OCI-LY1 (cell line): ENCODE data around the gene ICAM4.
"Not testable (repeated sequence)": the region's sequence is repeated elsewhere in the genome, so short reads cannot be mapped to it uniquely, and the experiment has no call there.

Experiments
- H2AFZ ChIP-seq: fragments of 200-600 bp; sonication (generic), shearing (Covaris generic); 2 replicates; pipeline ENCODE4 v1.6.0; 2014; ENCODE audit warnings: antibody characterized with exemption, mild to moderate bottlenecking, low read length
- H3F3A ChIP-seq: fragments of 200-600 bp; sonication (generic), shearing (Covaris generic); 2 replicates; pipeline ENCODE4 v1.6.0; 2014; ENCODE audit warnings: mild to moderate bottlenecking, antibody characterized with exemption, low read length, moderate library complexity; ENCODE audit not compliant: insufficient read depth
- H3K27ac ChIP-seq: fragments of 200-600 bp; sonication (generic); 2 replicates; pipeline ENCODE4 v1.5.1; 2014; ENCODE audit warnings: low read length, mixed run types, mild to moderate bottlenecking, low read depth; ENCODE audit not compliant: poor library complexity, severe bottlenecking
- H3K27me3 ChIP-seq: fragments of 200-600 bp; sonication (generic); 2 replicates; pipeline ENCODE4 v1.6.0; 2014; ENCODE audit warnings: antibody characterized with exemption, mild to moderate bottlenecking, low read length, moderate library complexity; ENCODE audit not compliant: insufficient read depth
- H3K36me3 ChIP-seq: fragments of 200-600 bp; sonication (generic); 2 replicates; pipeline ENCODE4 v1.6.1; 2014; ENCODE audit warnings: mild to moderate bottlenecking, antibody characterized with exemption, low read length, moderate library complexity, mixed read lengths; ENCODE audit not compliant: insufficient read depth
- H3K4me1 ChIP-seq: fragments of 200-600 bp; sonication (generic); 2 replicates; pipeline ENCODE4 v1.5.1; 2014; ENCODE audit warnings: mild to moderate bottlenecking, low read length, moderate library complexity; ENCODE audit not compliant: insufficient read depth, severe bottlenecking
- H3K4me2 ChIP-seq: fragments of 200-600 bp; sonication (generic), shearing (Covaris generic); 2 replicates; pipeline ENCODE4 v1.6.1; 2014; ENCODE audit warnings: low read length
- H3K4me3 ChIP-seq: fragments of 200-600 bp; sonication (generic); 2 replicates; pipeline ENCODE4 v1.5.1; 2014; ENCODE audit warnings: low read length, low read depth, mild to moderate bottlenecking, mixed read lengths; ENCODE audit not compliant: poor library complexity, severe bottlenecking
- H3K79me2 ChIP-seq: fragments of 200-600 bp; shearing (Covaris generic); 2 replicates; pipeline ENCODE4 v1.6.1; 2016; ENCODE audit warnings: mixed run types, low read length, mixed read lengths; ENCODE audit not compliant: insufficient read depth
- H3K9ac ChIP-seq: fragments of 200-600 bp; sonication (generic), shearing (Covaris generic); 2 replicates; pipeline ENCODE4 v1.6.1; 2014; ENCODE audit warnings: mild to moderate bottlenecking, low read length, mixed read lengths
- H3K9me2 ChIP-seq: fragments of 200-600 bp; sonication (generic), shearing (Covaris generic); 2 replicates; pipeline ENCODE4 v1.6.1; 2014; ENCODE audit warnings: low read depth, mild to moderate bottlenecking, low read length, mixed read lengths
- H3K9me3 ChIP-seq: fragments of 200-600 bp; shearing (Covaris generic); 2 replicates; pipeline ENCODE4 v1.6.1; 2014; ENCODE audit warnings: low read length, mixed read lengths
- H4K20me1 ChIP-seq: fragments of 200-600 bp; sonication (generic), shearing (Covaris generic); 2 replicates; pipeline ENCODE4 v1.6.0; 2016; ENCODE audit warnings: mild to moderate bottlenecking, low read length; ENCODE audit not compliant: insufficient read depth
- CTCF ChIP-seq: fragments of 200-600 bp; sonication (generic), shearing (Covaris generic); IDR thresholded peaks from 2 replicates; pipeline ENCODE4 v1.5.1; 2017; ENCODE audit warnings: mild to moderate bottlenecking, antibody characterized with exemption, low read length, moderate library complexity, mixed read lengths
- EZH2 ChIP-seq: fragments of 200-600 bp; sonication (generic), shearing (Covaris generic); IDR thresholded peaks from 2 replicates; pipeline ENCODE4 v1.8.0; 2017; ENCODE audit warnings: borderline replicate concordance, mixed run types, mild to moderate bottlenecking, antibody characterized with exemption, low read length, moderate library complexity, mixed read lengths

ICAM4 gene

GRCh38 chr19:10278935-10279334 lies 7.8 kb upstream of the ICAM4 start:
- Histone ChIP-seq H3K9me3 (no peaks in the 10 kb centered on the region), H3K4me1 (no peaks in the 10 kb centered on the region), H2AFZ (no peak overlapping the region), H3K4me2 (no peak overlapping the region), H3K36me3 (no peaks in the 10 kb centered on the region; the same call in 1 of the 2 replicates), H3K9ac (no peak overlapping the region), H3K27ac (no peak overlapping the region), H3K4me3 (no peak overlapping the region), H3K9me2 (no peaks in the 10 kb centered on the region), H3K79me2 (no peaks in the 10 kb centered on the region), H3F3A (no peaks in the 10 kb centered on the region), H3K27me3 (no peaks in the 10 kb centered on the region), H4K20me1 (no peaks in the 10 kb centered on the region)
- TF ChIP-seq CTCF (no peak), EZH2 (no peak)

- no peak overlapping the region for H3K27ac ChIP-seq
- H3K4me2 ChIP-seq: no peak overlapping the region
- no peaks in the 10 kb centered on the region for H3F3A ChIP-seq
- H3K9me3 ChIP-seq: no peaks in the 10 kb centered on the region
- H3K9ac ChIP-seq: no peak overlapping the region
- H3K36me3 ChIP-seq: peaks cover 3% of the 10 kb centered on the region
- no peak overlapping the region for H2AFZ ChIP-seq
- H3K27me3 ChIP-seq: no peaks in the 10 kb centered on the region
- H3K4me3 ChIP-seq: no peak overlapping the region
- H3K4me1 ChIP-seq: no peaks in the 10 kb centered on the region
- no peak for TF ChIP-seq EZH2
- TF ChIP-seq CTCF: no peak
- H4K20me1 ChIP-seq: no peaks in the 10 kb centered on the region
- no peaks in the 10 kb centered on the region for H3K79me2 ChIP-seq
- H3K9me2 ChIP-seq: no peaks in the 10 kb centered on the region
Measured at GRCh38 chr19:10279737-10280442, 6.9 kb upstream of the ICAM4 start.

GRCh38 chr19:10282043-10282442 lies 4.7 kb upstream of the ICAM4 start:
- H3K9ac ChIP-seq, H2AFZ ChIP-seq, H3K27ac ChIP-seq, H3K4me2 ChIP-seq, H3K9me3 ChIP-seq, H3K27me3 ChIP-seq, H3K4me1 ChIP-seq, H3K79me2 ChIP-seq, H4K20me1 ChIP-seq, H3K4me3 ChIP-seq, H3F3A ChIP-seq, H3K9me2 ChIP-seq: not testable (repeated sequence)
- peaks cover 11% of the 10 kb centered on the region for H3K36me3 ChIP-seq
